ENCODE measurements around the gene CLIP4.

The CLIP4 gene

DNA sequence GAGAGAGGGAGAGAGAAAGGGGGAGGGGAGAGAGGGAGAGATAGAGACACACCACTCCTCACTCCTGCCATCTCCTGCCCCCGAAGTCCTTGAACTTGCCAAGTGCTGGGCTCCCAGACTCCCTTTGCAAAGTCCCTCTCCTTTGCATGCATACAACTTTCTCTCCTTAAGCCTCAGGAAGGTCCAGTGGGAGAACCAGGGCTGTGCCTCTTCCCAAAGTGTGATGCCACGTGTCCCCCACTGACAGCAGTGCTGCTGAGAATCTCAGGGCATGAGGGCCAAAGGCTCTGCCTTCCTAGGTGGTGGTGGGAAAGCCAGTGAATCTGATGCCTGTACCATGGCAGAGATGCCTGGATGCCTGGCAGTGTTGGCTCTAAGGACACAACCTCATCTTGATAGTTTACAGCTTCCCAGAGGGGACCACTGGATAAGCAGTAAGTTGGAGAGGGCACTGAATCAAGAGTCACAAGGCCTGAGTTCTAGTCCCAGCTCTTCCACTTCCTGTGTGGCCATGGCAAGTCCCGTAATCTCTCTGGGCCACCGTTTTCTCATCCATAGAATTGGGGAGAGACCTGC lies 103.4 kb downstream of the CLIP4 start:
- Histone ChIP-seq H3K9me3 (no peaks in the 10 kb centered on the region), H3K4me1 (peaks cover 5% of the 10 kb centered on the region), H3K4me3 (no peak overlapping the region), H3K27me3 (ENCODE audit: low read depth) (no peaks in the 10 kb centered on the region), H3K36me3 (replicated peaks) (no peaks in the 10 kb centered on the region)
- in situ Hi-C loops (cut with MboI; ENCODE audit: low sequenced_read_pairs) = no loop called here
- no peak for DNase-seq (ENCODE audit: low spot score in 2 of 2)

DNA sequence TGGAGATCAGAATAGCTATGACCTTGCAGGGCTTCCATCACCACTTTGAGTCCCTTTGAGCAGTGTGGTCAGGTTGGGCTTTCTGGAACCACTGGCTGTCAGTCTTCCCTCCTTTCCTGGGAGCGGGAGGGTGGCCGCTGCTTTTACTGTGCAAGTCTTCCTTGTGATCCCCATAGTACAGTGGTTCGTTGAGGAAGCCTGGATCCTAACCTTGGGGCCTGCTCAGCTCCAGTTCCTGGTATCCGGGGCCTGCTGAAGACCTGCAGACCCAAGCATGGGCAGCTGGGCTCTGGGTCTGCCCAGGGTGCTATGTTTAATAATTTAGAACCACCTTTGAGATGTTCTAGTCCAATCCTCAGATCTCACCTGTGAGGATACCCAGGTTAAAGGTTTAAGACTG lies 104.2 kb downstream of the CLIP4 start:
- H3K27me3 ChIP-seq (ENCODE audit: low read depth) = no peaks in the 10 kb centered on the region
- H3K9me3 ChIP-seq = no peaks in the 10 kb centered on the region
- H3K4me3 ChIP-seq = no peak overlapping the region
- in situ Hi-C loops (cut with MboI; ENCODE audit: low sequenced_read_pairs) = no loop called here
- DNase-seq (ENCODE audit: low spot score in 2 of 2) = no peak
- no peaks in the 10 kb centered on the region for H3K36me3 ChIP-seq (replicated peaks)
- peaks cover under 1% of the 10 kb centered on the region; the same call in 1 of the 2 replicates for H3K4me1 ChIP-seq

DNA sequence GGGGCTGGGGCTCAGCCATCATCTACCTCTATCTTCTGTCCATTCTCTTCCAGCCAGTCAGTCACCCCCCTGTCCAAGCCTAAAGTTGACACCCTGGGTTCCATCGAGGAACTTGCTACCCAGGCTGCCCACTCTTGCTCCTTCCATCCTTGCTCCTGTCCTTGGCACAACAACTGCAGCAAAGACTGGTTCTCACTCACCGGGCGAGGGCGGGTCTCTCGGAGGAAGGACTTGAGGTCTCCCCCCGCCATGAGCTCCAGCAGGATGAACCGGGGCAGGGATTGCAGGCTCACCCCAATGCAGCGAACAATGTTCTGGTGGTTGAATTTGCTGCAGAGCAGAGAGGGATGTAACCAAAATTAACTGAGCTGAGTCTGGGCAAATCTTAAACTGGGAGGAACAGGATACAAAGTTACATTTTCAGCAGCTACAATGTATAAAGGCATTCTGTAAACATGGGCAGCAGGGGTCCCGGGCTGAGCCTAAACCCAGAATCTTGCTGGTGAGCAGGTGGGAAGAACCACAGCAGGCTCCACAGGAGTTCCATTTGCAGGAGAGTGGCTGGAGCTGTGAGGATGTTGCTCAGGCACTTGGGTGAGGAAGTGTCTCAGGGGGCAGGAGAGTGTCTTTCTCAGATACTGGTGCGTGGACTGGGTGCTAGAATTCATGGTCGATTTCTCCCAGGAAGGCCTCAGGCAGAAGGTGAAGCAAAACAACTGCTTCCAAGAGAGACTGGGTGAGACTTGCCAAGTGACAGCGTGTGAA lies 105.5 kb downstream of the CLIP4 start:
- H3K27me3 ChIP-seq (ENCODE audit: low read depth) = no peaks in the 10 kb centered on the region
- in situ Hi-C loops (cut with MboI; ENCODE audit: low sequenced_read_pairs) = no loop called here
- no peaks in the 10 kb centered on the region for H3K4me1 ChIP-seq
- no peaks in the 10 kb centered on the region for H3K36me3 ChIP-seq (replicated peaks)
- H3K9me3 ChIP-seq = no peaks in the 10 kb centered on the region
- H3K4me3 ChIP-seq = no peak overlapping the region
- DNase-seq (ENCODE audit: low spot score in 2 of 2) = no peak

GRCh38 chr2:29222381-29223179 lies 107.4 kb downstream of the CLIP4 start:
- no peaks in the 10 kb centered on the region for H3K9me3 ChIP-seq
- no peak for DNase-seq (ENCODE audit: low spot score in 2 of 2)
- H3K36me3 ChIP-seq (replicated peaks) = no peaks in the 10 kb centered on the region
- no peaks in the 10 kb centered on the region for H3K4me1 ChIP-seq
- no peak overlapping the region for H3K4me3 ChIP-seq
- H3K27me3 ChIP-seq (ENCODE audit: low read depth) = peaks cover 5% of the 10 kb centered on the region; the same call in 1 of the 2 replicates
- in situ Hi-C loops (cut with MboI; ENCODE audit: low sequenced_read_pairs) = no loop called here

DNA sequence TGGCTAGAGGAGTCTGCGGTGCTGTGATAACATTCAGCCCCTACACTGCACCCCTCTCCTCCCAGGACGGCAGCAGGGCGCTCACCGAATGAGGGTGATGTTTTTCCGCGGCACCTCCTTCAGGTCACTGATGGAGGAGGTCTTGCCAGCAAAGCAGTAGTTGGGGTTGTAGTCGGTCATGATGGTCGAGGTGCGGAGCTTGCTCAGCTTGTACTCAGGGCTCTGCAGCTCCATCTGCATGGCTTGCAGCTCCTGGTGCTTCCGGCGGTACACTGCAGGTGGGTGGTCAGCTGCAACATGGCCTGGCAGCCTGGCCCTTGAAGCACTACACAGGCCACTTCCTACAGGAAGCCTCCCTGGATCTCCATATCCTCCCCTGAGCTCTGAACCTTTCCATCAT lies 108.0 kb downstream of the CLIP4 start:
- Histone ChIP-seq H3K4me1 (no peaks in the 10 kb centered on the region), H3K36me3 (replicated peaks) (no peaks in the 10 kb centered on the region), H3K9me3 (no peaks in the 10 kb centered on the region), H3K4me3 (no peak overlapping the region), H3K27me3 (ENCODE audit: low read depth) (peaks cover 6% of the 10 kb centered on the region)
- in situ Hi-C loops (cut with MboI; ENCODE audit: low sequenced_read_pairs) = no loop called here
- DNase-seq (ENCODE audit: low spot score in 2 of 2) = no peak

GRCh38 chr2:29223851-29224692 lies 108.9 kb downstream of the CLIP4 start:
- Histone ChIP-seq H3K36me3 (replicated peaks) (no peaks in the 10 kb centered on the region), H3K4me3 (no peak overlapping the region), H3K4me1 (no peaks in the 10 kb centered on the region), H3K9me3 (no peaks in the 10 kb centered on the region), H3K27me3 (ENCODE audit: low read depth) (peaks cover 9% of the 10 kb centered on the region)
- no peak for DNase-seq (ENCODE audit: low spot score in 2 of 2)
- in situ Hi-C loops (cut with MboI; ENCODE audit: low sequenced_read_pairs) = no loop called here

GRCh38 chr2:29224693-29225551 lies 109.7 kb downstream of the CLIP4 start:
- in situ Hi-C loops (cut with MboI; ENCODE audit: low sequenced_read_pairs) = no loop called here
- no peaks in the 10 kb centered on the region for H3K36me3 ChIP-seq (replicated peaks)

DNA sequence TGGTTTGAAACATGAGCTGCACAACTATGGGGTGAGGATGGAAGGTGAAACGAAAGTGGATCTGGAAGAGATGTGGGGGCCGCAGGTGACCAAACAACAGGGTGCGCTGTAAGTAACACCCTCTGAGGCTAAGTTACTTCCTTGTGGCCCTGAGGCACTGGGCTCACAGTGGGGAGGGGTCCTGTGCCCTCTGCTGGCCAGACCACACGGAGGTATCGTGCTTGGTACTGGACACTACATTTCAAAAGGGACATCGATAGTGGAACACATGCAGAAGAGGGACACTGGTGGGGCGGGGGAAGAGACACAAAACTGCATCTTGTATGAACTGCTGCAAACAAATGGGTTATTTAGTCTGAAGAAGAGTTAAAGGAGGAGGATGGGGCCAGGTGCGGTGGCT lies 110.6 kb downstream of the CLIP4 start:
- Histone ChIP-seq H3K4me3 (no peak overlapping the region), H3K36me3 (replicated peaks) (no peaks in the 10 kb centered on the region), H3K27me3 (ENCODE audit: low read depth) (peaks cover 9% of the 10 kb centered on the region), H3K4me1 (no peaks in the 10 kb centered on the region), H3K9me3 (no peaks in the 10 kb centered on the region)
- DNase-seq (ENCODE audit: low spot score in 2 of 2) = no peak
- in situ Hi-C loops (cut with MboI; ENCODE audit: low sequenced_read_pairs) = no loop called here

More at GRCh38 chr2:29224693-29225551, 109.7 kb downstream of the CLIP4 start:
- DNase-seq (ENCODE audit: low spot score in 2 of 2) = no peak
- Histone ChIP-seq H3K27me3 (ENCODE audit: low read depth) (peaks cover 9% of the 10 kb centered on the region), H3K4me1 (no peaks in the 10 kb centered on the region), H3K4me3 (no peak overlapping the region), H3K9me3 (no peaks in the 10 kb centered on the region)

DNA sequence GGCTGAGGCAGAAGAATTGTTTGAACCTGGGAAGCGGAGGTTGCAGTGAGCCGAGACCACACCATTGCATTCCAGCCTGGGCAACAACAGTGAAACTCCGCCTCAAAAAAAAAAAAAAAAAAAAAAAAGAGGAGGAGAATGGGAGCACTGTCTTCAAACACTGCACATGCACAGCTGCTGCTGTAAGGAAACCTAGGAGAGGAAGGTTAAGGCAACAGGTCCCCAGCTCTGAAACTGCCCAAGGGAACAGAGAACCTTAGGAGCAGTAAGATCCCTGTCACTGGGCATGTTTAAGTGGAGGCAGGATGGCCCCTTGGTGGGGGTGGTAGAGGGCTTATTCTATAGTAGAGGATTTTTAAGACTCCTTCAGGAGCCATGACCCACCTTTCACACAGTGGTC lies 111.2 kb downstream of the CLIP4 start:
- in situ Hi-C loops (cut with MboI; ENCODE audit: low sequenced_read_pairs) = no loop called here

DNA sequence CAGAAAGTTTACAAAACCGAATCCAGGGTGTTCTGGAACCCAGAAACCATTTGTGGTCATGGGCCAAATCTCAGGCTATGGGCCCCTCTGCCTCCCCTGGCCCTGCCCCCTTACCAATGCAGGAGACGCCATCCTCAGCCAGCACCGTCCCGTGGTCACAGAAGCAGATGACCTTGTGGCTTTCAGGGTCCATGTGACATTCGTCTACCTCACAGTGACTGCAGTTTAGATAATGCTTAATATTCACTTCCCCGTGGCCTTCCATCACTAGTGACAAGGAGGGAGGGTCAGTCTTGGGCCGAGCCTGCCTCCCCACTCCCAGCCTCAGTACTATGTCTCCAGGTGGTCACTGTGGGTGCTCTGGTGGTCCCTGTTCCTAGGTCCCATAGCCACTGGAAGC lies 111.6 kb downstream of the CLIP4 start:
- in situ Hi-C loops (cut with MboI; ENCODE audit: low sequenced_read_pairs) = no loop called here
- Histone ChIP-seq H3K4me3 (no peak overlapping the region), H3K27me3 (ENCODE audit: low read depth) (peaks cover 9% of the 10 kb centered on the region), H3K9me3 (no peaks in the 10 kb centered on the region), H3K36me3 (replicated peaks) (no peaks in the 10 kb centered on the region), H3K4me1 (no peaks in the 10 kb centered on the region)
- DNase-seq (ENCODE audit: low spot score in 2 of 2) = no peak

More for the DNA sequence above, 111.2 kb downstream of the CLIP4 start:
- Histone ChIP-seq H3K27me3 (ENCODE audit: low read depth) (peaks cover 9% of the 10 kb centered on the region), H3K36me3 (replicated peaks) (no peaks in the 10 kb centered on the region), H3K4me3 (no peak overlapping the region), H3K9me3 (no peaks in the 10 kb centered on the region), H3K4me1 (no peaks in the 10 kb centered on the region)
- DNase-seq (ENCODE audit: low spot score in 2 of 2) = no peak

GRCh38 chr2:29227935-29228675 lies 112.9 kb downstream of the CLIP4 start:
- no peak for DNase-seq (ENCODE audit: low spot score in 2 of 2)
- in situ Hi-C loops (cut with MboI; ENCODE audit: low sequenced_read_pairs) = no loop called here
- Histone ChIP-seq H3K9me3 (no peaks in the 10 kb centered on the region), H3K4me1 (no peaks in the 10 kb centered on the region), H3K4me3 (no peak overlapping the region), H3K27me3 (ENCODE audit: low read depth) (peaks cover 9% of the 10 kb centered on the region), H3K36me3 (replicated peaks) (no peaks in the 10 kb centered on the region)

- DNase-seq (ENCODE audit: low spot score in 2 of 2) = no peak
- in situ Hi-C loops (cut with MboI; ENCODE audit: low sequenced_read_pairs) = no loop called here
- no peaks in the 10 kb centered on the region for H3K36me3 ChIP-seq (replicated peaks)
- H3K9me3 ChIP-seq = no peaks in the 10 kb centered on the region
- H3K4me3 ChIP-seq = no peak overlapping the region
- no peaks in the 10 kb centered on the region for H3K4me1 ChIP-seq
- peaks cover 9% of the 10 kb centered on the region for H3K27me3 ChIP-seq (ENCODE audit: low read depth)
Observed at GRCh38 chr2:29228947-29229346, 113.7 kb downstream of the CLIP4 start.
